COLO668 (cell line): ENCODE results near the gene CTSA.

ENCODE experiments used
- DNase-seq: peaks from one replicate; lab custom pipeline; 2025; ENCODE audit not compliant: unreplicated experiment; lab: John Stamatoyannopoulos, UW

Gene CTSA

DNA sequence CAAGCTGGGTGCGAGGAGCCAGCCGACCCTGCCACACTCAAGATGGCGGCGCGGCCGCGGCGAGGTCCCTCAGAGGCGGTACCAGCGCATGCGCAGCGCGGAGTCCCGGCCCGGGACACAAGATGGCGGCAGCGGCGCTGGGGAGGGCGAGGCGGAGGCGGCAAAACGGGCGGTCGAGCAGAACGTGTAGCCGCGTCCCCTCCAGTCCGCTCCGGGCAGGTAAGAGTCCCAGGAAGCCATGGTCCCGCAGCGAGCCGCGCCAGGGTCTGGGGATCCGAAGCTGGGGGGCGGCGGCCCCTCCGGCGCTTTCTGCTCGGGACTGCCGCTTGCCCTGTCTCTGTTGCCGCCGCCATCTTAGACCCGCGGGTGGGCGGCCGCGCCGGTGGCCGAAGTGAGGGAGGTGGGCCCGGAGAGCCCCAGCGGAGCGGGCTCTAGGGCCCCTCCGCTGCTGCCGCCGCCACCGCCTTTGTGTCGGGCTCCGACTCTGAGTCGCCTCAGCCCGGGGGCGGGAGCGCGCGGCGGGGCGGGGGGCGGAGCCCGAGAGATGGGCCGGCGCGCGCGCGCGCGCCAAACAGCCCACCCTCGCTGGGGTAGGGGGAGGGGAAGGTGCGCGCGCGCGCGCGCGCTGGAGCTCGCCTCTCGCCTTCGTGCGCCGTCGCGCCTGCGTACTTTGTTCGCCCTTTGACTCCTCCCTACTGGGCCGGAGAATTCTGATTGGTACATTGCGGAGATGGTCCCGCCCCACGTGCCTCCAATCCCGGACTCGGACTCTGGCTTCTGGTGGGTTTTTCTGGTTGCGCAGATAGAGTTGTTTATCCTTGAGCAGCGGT lies 43.7 kb downstream of the CTSA start, which contains the start of gene PCIF1:
Gene PCIF1 (plus strand): TSS at position 98 of the 830 bp plus-strand sequence. CDS start 4,317 bp downstream, outside the sequence.
- DNase-seq, result peak; percentile 99

DNA sequence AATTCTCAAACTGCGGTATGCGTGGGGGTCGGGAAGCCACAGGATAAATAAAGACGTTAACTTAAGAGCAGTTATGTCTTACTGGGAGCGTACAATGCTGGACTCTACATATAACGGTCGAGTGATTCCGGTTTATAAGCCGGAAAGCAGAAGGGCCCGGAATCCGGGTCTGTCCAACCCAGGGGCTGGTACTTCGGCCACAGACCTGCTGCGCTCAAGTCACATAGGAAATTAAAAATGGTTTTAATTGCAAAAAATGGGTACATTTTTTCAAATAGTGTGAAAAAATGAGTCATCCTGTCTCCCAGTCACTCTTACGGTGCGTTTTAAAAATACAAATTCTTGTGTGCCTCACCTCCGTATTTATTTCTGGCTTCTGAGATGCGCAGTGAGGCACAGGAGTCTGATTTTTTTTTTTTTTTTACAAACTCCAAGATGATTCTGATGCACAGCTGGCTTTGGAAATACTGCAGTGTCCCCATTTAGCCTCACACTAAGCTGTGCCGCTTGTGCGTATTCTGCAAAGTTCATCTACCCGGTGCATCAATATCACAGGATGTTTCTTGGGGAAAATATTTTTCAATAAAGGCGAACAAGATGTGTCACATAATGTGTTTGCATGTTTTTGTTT lies 44.4 kb downstream of the CTSA start:
- DNase-seq, result no peak

DNA sequence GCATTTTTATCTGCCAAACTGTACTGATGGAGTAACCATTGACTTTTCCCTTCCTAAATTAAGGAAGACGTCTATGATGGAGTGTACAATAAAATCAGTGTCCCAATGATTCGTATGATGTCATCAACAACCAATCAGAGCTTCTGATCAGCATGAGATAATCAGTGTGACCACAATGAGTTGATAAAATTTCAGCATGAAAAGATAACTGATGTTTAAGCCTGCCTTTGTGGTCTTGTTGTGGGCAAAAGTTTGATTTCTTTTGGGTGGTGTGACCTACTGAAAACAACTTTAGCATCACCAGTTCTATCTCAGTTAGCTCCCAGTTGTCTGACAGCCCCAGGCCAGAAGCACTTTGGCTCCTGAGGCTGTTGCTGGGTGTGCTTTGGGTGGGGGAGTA lies 46.6 kb downstream of the CTSA start:
- no peak for DNase-seq

GRCh38 chr20:45938727-45939438 lies 47.7 kb downstream of the CTSA start:
- no peak for DNase-seq

GRCh38 chr20:45940053-45940452 lies 48.9 kb downstream of the CTSA start:
- no peak for DNase-seq

DNA sequence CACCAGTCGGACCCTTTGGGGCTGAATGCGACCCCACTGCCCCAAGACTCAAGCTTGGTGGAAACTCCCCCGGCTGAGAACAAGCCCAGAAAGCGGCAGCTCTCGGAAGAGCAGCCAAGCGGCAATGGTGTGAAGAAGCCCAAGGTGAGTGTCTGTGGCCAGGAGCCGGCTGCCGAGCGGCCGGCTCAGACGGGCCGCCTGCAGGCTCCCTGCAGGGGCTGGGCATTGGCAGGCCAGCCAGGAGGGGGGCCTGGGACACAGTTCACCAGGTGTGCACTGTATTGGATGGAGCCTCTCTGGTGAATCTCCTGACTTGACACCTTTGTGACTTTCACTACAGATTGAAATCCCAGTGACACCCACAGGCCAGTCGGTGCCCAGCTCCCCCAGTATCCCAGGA lies 49.3 kb downstream of the CTSA start:
- no peak for DNase-seq

- DNase-seq, result no peak
These were observed 52.5 kb downstream of the CTSA start for GRCh38 chr20:45943613-45944012.

GRCh38 chr20:45944151-45944964 lies 53.2 kb downstream of the CTSA start:
- no peak for DNase-seq

DNA sequence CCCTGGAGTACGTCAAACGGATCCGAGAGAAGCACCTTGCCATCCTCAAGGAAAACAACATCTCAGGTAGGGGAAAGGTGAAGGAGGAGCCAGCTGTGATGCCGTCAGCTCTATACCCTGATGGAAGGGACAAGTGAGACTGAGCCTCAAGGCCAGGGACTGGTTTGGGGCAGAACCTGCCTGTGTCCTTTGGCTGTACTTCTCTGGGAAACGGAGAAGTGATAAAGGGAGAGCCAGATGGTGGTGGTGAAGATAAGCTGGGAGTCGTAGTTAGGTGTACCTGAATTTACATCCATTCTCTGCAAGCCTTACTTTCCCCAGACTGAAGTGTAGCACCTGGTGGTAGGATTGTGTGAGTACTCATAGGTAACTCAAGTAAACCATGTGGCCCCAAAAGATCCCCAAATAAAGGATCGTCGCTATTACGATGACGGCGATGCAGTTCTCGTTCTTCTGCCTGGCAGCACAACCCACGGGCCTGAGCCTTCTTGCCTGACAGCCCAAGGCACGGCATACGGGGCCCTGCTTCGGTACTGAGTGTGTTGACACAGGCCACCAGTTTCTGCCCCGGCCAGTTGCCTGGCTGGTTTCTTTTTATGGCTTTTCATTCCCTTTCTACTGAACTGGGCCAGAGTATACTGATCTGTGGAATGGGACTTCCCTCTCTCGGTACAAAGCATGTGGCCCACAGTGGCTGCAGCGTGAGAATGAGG lies 54.0 kb downstream of the CTSA start:
- DNase-seq, result no peak

- DNase-seq, result no peak
These were observed 54.6 kb downstream of the CTSA start for GRCh38 chr20:45945678-45946148.

DNA sequence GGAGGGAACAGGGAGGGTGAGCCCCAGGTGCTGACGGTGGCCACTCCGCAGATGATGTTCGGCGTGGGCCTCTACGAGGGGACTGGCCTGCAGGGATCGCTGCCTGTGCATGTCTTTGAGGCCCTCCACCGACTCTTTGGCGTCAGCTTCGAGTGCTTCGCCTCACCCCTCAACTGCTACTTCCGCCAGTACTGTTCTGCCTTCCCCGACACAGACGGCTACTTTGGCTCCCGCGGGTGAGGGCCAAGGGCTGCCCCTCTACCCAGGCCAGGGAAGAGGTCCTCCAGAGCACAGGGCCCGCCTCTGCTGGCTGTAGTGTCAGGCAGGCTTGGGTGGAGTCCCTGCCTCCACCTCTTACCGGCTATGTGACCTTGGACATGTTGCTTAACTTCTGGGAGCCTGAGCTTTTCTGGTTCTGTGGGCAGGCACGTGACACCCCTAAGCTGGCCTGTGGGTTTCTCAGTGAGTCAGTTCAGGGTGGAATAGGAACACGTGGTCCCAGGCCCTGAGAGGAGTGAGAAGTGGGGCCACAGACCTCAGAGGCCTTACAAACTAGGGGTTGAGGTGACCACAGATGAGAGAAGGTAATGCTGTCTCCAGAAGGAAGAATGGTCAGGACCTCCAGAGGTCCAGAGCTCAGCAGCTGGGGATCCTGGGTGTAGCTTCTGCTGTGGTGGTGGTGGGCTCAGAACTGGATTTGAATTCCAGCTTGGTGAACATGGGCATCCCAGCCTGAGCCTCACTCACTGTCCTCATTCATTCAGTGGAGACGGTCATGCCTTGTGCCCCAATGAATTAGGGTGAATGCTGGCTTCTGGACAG lies 55.2 kb downstream of the CTSA start:
- no peak for DNase-seq

- no peak for DNase-seq
These were observed 56.2 kb downstream of the CTSA start for GRCh38 chr20:45947110-45947866.

GRCh38 chr20:45948261-45948733 lies 57.2 kb downstream of the CTSA start:
- no peak for DNase-seq
